ENCODE data around the gene CAMKMT. TPM values are rescaled to one million over a fixed set of nuclear protein-coding genes. Genes with fewer than 3 reads are reported as not detected.

Gene CAMKMT
- total and polyA plus RNA-seq, 9 of the 15 experiments (the other 6 are each of a cell fraction or from before 2014, with no cell fraction given), result 1.6 to 15.3 (median 7.4) TPM

- TF ChIP-seq JUNB (CRISPR knock-in tag; conservative IDR thresholded peaks at IDR 0.05) (no peak), MCM3 (IDR thresholded peaks at IDR 0.05) (no peak), DEAF1 (CRISPR knock-in tag; IDR thresholded peaks at IDR 0.05) (no peak), ZBED1 (IDR thresholded peaks at IDR 0.05) (no peak)
These were observed 425.1 kb downstream of the CAMKMT start (continued) for GRCh38 chr2:44786817-44787214.

- H3K9ac ChIP-seq (ENCODE audit: insufficient read depth in 1 of 2, low read depth in 2 of 2, low read length in 2 of 2), result no peak overlapping the region
- in situ Hi-C loops (cut with MboI), result no loop called here
- 0% methylated on average over 6 of the region's 6 CpGs for WGBS (ENCODE audit: insufficient coverage, low coverage, missing lambda C conversion rate)
- intact Hi-C loops (cut with micrococcal nuclease), result no loop called here
- POLR2A ChIA-PET, result no interaction called here
- H3K27ac ChIP-seq (ENCODE audit: extremely low read depth, low read depth, low read length), result no peak overlapping the region
- H3K9me3 ChIP-seq (replicated peaks; ENCODE audit: control insufficient read depth, insufficient read depth, low read depth, low read length), result no peaks in the 10 kb centered on the region
- peaks cover 7 to 39% of the 10 kb centered on the region in 2 experiments; a peak in 3 of 5 replicates for H3K27me3 ChIP-seq (ENCODE audit: control insufficient read depth in 2 of 2, insufficient read depth in 2 of 2, low read length in 2 of 2)
- H3K4me2 ChIP-seq (ENCODE audit: insufficient read depth, low read length), result no peak overlapping the region
- no peaks in the 10 kb centered on the region for H3K4me1 ChIP-seq (replicated peaks in 1 of 2; ENCODE audit: control insufficient read depth in 2 of 2, insufficient read depth in 2 of 2, low read length in 2 of 2)
- no peaks in the 10 kb centered on the region for H3K36me3 ChIP-seq (ENCODE audit: control insufficient read depth, insufficient read depth, low read length)
- no peak for ATAC-seq
- H3K4me3 ChIP-seq, result no peak overlapping the region
- DNase-seq (ENCODE audit: extremely low read depth in 1 of 4, low spot score in 3 of 4), result no peak
- H2AFZ ChIP-seq (ENCODE audit: low read depth, low read length), result no peak overlapping the region
- TF ChIP-seq ZBTB26 (CRISPR knock-in tag; IDR thresholded peaks at IDR 0.05) (no peak), HCFC1 (IDR thresholded peaks at IDR 0.05; ENCODE audit: low read depth, low read length) (no peak), RBM39 (optimal IDR thresholded peaks at IDR 0.05; ENCODE audit: low read depth, low read length) (no peak), ATF4 (CRISPR knock-in tag; IDR thresholded peaks at IDR 0.05) (no peak), ARID3A (IDR thresholded peaks at IDR 0.05; ENCODE audit: borderline replicate concordance, low read depth, low read length) (no peak), HDAC3 (IDR thresholded peaks at IDR 0.05; ENCODE audit: borderline replicate concordance, partially characterized antibody) (no peak), TAF15 (IDR thresholded peaks at IDR 0.05; ENCODE audit: low read depth, low read length) (no peak), HNRNPUL1 (IDR thresholded peaks at IDR 0.05; ENCODE audit: low read length) (no peak), ATF7 (IDR thresholded peaks at IDR 0.05) (no peak), TBP (optimal IDR thresholded peaks at IDR 0.05; ENCODE audit: low read depth, low read length) (no peak), HSF4 (CRISPR knock-in tag; IDR thresholded peaks at IDR 0.05; ENCODE audit: borderline replicate concordance) (no peak), SRSF1 (IDR thresholded peaks at IDR 0.05; ENCODE audit: low read depth, low read length) (no peak)
- no TSS peak for BruUV-seq (replicated peaks)
- H3K9me1 ChIP-seq (ENCODE audit: control insufficient read depth, insufficient read depth, low read length), result no peaks in the 10 kb centered on the region
- no peak for FAIRE-seq
- H4K20me1 ChIP-seq (replicated peaks; ENCODE audit: control insufficient read depth, insufficient read depth, low read length), result no peaks in the 10 kb centered on the region
- CTCF ChIA-PET (ENCODE audit: low intra/inter-chr PET ratio), result no interaction called here
- no peaks in the 10 kb centered on the region for H3K79me2 ChIP-seq (ENCODE audit: control insufficient read depth, insufficient read depth, low read length)
These were observed 425.9 kb downstream of the CAMKMT start for GRCh38 chr2:44787663-44788062.
